ENCODE data around the gene SMYD4. TPM values are rescaled to one million over a fixed set of nuclear protein-coding genes. Genes with fewer than 3 reads are reported as not detected.

The SMYD4 gene
- total and polyA plus RNA-seq, 2 experiments from 2014 or later = 8.5 to 11.4 TPM

- H2AFZ ChIP-seq = no peak overlapping the region
- no peaks in the 10 kb centered on the region for H3K9me3 ChIP-seq (ENCODE audit: low read depth)
- no peak overlapping the region for H3K4me3 ChIP-seq
- no peaks in the 10 kb centered on the region for H3K9me2 ChIP-seq (replicated peaks; ENCODE audit: insufficient read depth)
- H3K4me2 ChIP-seq = no peak overlapping the region
- DNase-seq (ENCODE audit: low spot score) = no peak
- H3K36me3 ChIP-seq (replicated peaks; ENCODE audit: insufficient read depth, low read depth) = no peaks in the 10 kb centered on the region
- H3K27me3 ChIP-seq = no peaks in the 10 kb centered on the region
- H3K4me1 ChIP-seq (ENCODE audit: insufficient read depth) = peaks cover 32% of the 10 kb centered on the region
- WGBS (ENCODE audit: low lambda C conversion rate, missing lambda C conversion rate) = 93% methylated on average over 6 of the region's 6 CpGs
- peak overlapping the region; percentile 93 for H3K27ac ChIP-seq
- no peaks in the 10 kb centered on the region for H4K20me1 ChIP-seq (ENCODE audit: insufficient read depth, poor library complexity, severe bottlenecking)
- TF ChIP-seq EZH2phosphoT487 (IDR thresholded peaks at IDR 0.05; ENCODE audit: low read depth, severe bottlenecking, unreplicated experiment) = no peak
- no peak for TF ChIP-seq CTCF (IDR thresholded peaks at IDR 0.05; ENCODE audit: poor library complexity)
- TF ChIP-seq EZH2 (IDR thresholded peaks at IDR 0.05; ENCODE audit: borderline replicate concordance) = no peak
- no peaks in the 10 kb centered on the region for H3K79me2 ChIP-seq
Observed at GRCh38 chr17:1782171-1782567, 47.5 kb downstream of the SMYD4 start.

- peak overlapping the region; percentile 48 for H3K4me2 ChIP-seq
Observed at GRCh38 chr17:1779571-1780131, 50.1 kb downstream of the SMYD4 start.

GRCh38 chr17:1776857-1777256 is 52.8 kb downstream of the SMYD4 start:
- H3K4me2 ChIP-seq = no peak overlapping the region
- H3K36me3 ChIP-seq (replicated peaks; ENCODE audit: insufficient read depth, low read depth) = no peaks in the 10 kb centered on the region
- no peaks in the 10 kb centered on the region for H3K9me3 ChIP-seq (ENCODE audit: low read depth)
- WGBS (ENCODE audit: low lambda C conversion rate, missing lambda C conversion rate) = 79% methylated on average over 7 of the region's 7 CpGs
- H3K4me3 ChIP-seq = no peak overlapping the region
- H3K4me1 ChIP-seq (ENCODE audit: insufficient read depth) = peaks cover 25% of the 10 kb centered on the region
- no peaks in the 10 kb centered on the region for H3K79me2 ChIP-seq
- no peaks in the 10 kb centered on the region for H3K27me3 ChIP-seq
- TF ChIP-seq EZH2phosphoT487 (IDR thresholded peaks at IDR 0.05; ENCODE audit: low read depth, severe bottlenecking, unreplicated experiment) = no peak
- no peak for TF ChIP-seq CTCF (IDR thresholded peaks at IDR 0.05; ENCODE audit: poor library complexity)
- TF ChIP-seq EZH2 (IDR thresholded peaks at IDR 0.05; ENCODE audit: borderline replicate concordance) = no peak
- no peak for DNase-seq (ENCODE audit: low spot score)
- H3K27ac ChIP-seq = peak overlapping the region; percentile 20
- no peak overlapping the region for H2AFZ ChIP-seq
- H3K9me2 ChIP-seq (replicated peaks; ENCODE audit: insufficient read depth) = no peaks in the 10 kb centered on the region
- H4K20me1 ChIP-seq (ENCODE audit: insufficient read depth, poor library complexity, severe bottlenecking) = no peaks in the 10 kb centered on the region

More at GRCh38 chr17:1779571-1780131, 50.1 kb downstream of the SMYD4 start:
- WGBS (ENCODE audit: low lambda C conversion rate, missing lambda C conversion rate) = 45% methylated on average over 8 of the region's 8 CpGs
- Histone ChIP-seq H2AFZ (no peak overlapping the region), H3K27ac (peak overlapping the region; percentile 90), H3K27me3 (no peaks in the 10 kb centered on the region), H3K36me3 (replicated peaks; ENCODE audit: insufficient read depth, low read depth) (no peaks in the 10 kb centered on the region), H3K4me1 (ENCODE audit: insufficient read depth) (peaks cover 29% of the 10 kb centered on the region), H4K20me1 (ENCODE audit: insufficient read depth, poor library complexity, severe bottlenecking) (no peaks in the 10 kb centered on the region), H3K9me2 (replicated peaks; ENCODE audit: insufficient read depth) (no peaks in the 10 kb centered on the region), H3K9me3 (ENCODE audit: low read depth) (no peaks in the 10 kb centered on the region), H3K4me3 (no peak overlapping the region), H3K79me2 (no peaks in the 10 kb centered on the region)
- peak; percentile 87 for DNase-seq (ENCODE audit: low spot score)
- TF ChIP-seq EZH2phosphoT487 (IDR thresholded peaks at IDR 0.05; ENCODE audit: low read depth, severe bottlenecking, unreplicated experiment) (no peak), EZH2 (IDR thresholded peaks at IDR 0.05; ENCODE audit: borderline replicate concordance) (no peak), CTCF (IDR thresholded peaks at IDR 0.05; ENCODE audit: poor library complexity) (no peak)

All from hepatocyte (in vitro differentiated cells).